GM19239 (cell line): ENCODE measurements around the gene GPR12.
"Not testable (repeated sequence)": the region's sequence is repeated elsewhere in the genome, so short reads cannot be mapped to it uniquely, and the experiment has no call there.

ENCODE experiments used
- DNase-seq: peaks from one replicate; pipeline ENCODE4 v3.0.0; 2011; ENCODE audit warnings: low spot score; ENCODE audit not compliant: insufficient read length
- FAIRE-seq: peaks from 2 replicates; lab custom pipeline; 2011; peaks lifted over from hg19 to GRCh38; lab: Jason Lieb, UNC

GPR12 gene

DNA sequence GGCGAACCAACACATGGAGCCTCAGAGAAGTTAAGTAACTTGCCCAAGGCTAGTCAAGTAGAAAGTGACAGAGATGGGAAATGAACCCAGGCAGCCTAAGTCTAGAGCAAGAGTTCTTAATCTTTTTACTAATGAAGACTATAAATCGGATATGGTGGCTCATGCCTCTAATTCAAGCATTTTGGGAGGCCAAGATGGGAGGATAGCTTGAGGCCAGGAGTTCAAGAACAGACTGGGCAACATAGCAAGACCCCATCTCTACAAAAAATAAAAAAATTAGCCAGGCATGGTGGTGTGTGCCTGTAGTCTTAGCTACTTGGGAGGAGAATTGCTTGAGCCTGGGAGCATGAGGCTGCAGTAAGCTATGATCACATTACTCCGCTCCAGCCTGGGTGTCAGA is 10.7 kb downstream of the GPR12 start:
- DNase-seq, result no peak
- no peak for FAIRE-seq

DNA sequence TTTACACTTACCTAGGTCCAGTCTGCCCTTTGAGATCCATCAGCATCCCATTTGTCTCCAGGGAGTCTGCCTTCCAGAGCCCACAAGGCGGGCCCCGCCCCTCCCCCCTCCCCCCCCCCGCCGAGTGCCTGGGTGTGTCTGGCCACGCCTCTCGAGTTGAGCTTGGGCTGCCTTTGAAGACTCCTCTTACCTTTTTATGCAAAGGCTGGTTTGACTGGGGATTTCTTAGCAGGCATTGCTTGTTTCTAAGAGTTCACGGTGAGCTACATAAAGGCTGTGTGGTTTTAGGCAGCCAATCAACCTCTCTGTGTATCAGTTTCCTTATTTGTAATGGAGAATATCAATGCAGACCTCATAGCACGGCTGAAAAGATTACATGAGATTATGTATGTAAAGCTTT is 11.3 kb downstream of the GPR12 start:
- no peak for DNase-seq
- no peak for FAIRE-seq

DNA sequence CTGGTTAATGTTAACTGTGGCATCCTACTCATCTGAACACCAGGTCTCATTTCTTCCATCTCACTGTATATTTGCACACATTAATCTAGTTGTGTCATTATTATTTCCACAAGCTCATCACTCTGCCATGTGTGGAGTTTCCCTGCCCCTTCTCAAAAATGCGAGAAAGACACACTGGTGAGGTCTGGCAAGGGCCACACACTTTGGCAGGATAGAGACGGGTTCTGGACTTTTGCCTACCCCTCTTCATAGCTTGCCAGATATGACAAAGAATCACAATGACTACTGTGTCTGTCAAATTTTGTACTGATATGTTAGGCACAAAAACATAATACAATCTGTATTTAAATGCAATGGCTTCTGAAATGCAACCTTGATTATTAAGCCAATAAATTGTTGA is 12.9 kb downstream of the GPR12 start:
- DNase-seq (no peak), FAIRE-seq (no peak)

GRCh38 chr13:26743971-26744370 is 16.6 kb downstream of the GPR12 start:
- DNase-seq, result no peak
- no peak for FAIRE-seq

DNA sequence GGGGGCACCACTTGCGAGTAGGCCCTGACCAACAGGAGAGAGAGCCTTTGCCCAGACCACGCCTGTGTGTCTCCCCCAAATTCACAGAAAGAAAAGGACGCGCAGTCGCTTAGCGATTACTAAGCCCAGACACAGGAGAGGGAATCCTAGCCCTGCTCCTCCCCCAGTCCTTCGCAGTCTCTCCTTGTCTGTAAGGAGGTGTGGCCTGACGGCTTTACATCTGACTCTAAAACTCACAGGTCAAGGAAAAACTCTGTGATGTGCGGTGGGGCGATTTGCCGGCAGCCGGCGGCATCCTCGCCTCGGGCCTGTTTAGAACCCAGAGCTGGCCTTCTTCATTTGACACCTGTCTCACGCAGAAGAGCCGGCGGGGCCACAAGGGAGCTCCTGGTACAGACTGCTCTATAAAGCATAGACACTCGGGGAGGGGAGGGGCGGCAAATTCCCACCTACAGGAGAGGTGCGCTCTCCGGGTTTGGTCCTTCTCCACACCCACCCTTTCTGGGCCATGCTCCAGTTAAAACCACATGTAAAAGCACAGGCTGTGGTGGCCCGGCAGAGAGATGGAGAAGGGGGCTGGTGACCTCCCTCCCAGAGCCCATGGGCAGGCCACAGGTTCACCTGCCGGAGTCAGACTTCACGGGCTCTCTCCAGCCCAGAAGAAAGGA is 17.8 kb downstream of the GPR12 start:
- no peak for FAIRE-seq
- DNase-seq, result no peak

DNA sequence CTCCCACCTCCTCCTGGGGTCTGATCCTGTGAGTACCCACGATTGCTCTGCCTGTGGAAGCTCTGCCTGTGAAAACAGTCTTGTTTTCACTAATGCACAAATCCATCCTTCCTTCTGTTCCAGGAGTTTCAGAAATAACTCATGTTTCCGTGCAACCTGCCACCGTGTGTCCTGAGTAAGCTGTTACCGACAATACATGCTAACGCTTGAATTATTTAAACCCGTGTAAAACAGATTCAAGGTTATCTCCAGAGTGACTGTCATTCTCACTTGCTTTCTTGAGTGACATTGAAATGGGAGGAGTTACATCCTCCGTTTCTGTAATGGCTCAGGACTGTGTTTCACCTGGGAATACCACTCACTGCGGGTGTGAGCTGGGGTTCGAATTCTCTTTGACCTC is 24.9 kb downstream of the GPR12 start:
- DNase-seq, result no peak
- FAIRE-seq, result no peak

- DNase-seq (no peak), FAIRE-seq (no peak)
Measured at GRCh38 chr13:26727633-26728032, 33.0 kb downstream of the GPR12 start.

DNA sequence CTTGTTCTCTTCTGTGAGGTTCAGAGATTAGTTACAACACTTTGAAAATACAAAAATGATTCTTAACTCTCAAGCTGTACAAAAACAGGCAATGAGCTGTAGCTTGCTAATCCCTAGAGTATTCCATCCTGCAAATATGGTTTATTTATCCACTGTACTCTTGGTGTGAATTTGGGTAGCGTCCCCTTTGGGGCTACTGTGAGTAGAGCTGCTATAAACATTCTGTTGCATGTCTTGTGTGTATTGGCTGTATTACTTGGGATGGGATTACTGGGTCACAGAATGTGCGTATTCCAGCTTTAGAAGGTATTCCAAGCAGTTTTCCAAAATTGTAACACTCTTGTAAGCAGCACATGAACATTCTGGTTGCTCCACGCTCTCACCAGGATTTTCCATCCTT is 33.5 kb downstream of the GPR12 start:
- FAIRE-seq (no peak), DNase-seq (no peak)

DNA sequence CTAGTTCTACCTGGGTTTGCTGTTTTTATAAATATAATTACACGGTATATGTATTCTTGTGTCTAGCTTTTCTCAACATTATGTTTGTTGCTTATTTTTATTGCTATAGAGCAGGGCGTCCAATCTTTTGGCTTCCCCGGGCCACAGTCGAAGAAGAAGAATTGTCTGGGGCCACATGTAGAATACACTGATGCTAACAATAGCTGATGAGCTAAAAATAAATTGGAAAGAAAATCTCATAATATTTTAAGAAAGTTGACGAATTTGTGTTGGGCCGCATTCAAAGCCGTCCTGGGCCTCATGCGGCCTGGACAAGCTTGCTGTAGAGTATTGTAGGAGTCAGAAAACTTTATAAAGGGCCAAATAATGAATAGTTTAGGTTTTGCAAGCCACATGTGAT is 33.9 kb downstream of the GPR12 start:
- no peak for FAIRE-seq

GRCh38 chr13:26723620-26724019 is 37.0 kb downstream of the GPR12 start:
- DNase-seq, FAIRE-seq: not testable (repeated sequence)

More for the DNA sequence above, 33.9 kb downstream of the GPR12 start:
- DNase-seq, result no peak

DNA sequence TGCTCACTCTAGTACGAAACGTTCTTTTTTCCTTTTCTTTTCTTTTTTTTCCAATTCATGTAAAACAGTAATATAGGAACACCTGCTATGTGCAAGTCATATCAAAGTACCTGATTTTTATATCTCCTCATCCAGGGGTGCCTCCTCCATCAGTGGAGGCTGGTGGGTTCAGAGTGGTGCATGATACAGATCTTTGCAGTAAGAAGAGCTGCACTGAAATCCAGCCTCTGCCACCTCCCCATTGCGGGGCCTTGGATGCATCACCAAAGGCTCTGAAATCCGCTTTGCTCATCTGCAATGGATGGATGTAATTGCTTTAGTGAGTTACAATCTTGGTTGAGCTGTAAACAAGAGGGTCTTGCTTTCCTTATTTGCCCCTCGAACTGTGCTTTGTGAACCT is 38.3 kb downstream of the GPR12 start:
- DNase-seq (no peak), FAIRE-seq (no peak)

GRCh38 chr13:26721251-26722121 is 39.1 kb downstream of the GPR12 start:
- peak; percentile 27 for DNase-seq
- no peak for FAIRE-seq

- no peak for FAIRE-seq
- no peak for DNase-seq
Measured at GRCh38 chr13:26719356-26719945, 41.1 kb downstream of the GPR12 start.

GRCh38 chr13:26718872-26719271 is 41.7 kb downstream of the GPR12 start:
- DNase-seq (no peak), FAIRE-seq (no peak)

DNA sequence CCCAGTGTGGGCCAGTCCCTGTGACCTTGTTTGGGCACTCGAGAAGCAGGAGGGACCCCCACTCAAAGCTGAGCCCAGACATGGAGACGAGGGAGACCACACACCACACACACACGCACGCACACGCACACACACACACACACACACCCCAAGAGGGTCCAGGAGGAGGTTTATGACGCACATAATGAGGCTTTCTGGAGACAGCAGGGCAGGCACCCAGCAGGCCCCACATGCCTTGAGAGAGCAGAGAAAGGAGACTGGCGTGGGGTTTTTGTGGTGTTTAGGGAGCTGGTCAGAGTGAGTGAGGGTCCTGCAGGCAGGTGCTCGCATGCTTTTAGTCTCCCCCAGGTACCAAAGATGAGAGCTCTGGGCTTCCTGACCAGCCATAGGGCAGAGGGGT is 42.4 kb downstream of the GPR12 start:
- DNase-seq (no peak), FAIRE-seq (no peak)

GRCh38 chr13:26716984-26717383 is 43.6 kb downstream of the GPR12 start:
- no peak for FAIRE-seq

GRCh38 chr13:26713341-26713740 is 47.2 kb downstream of the GPR12 start:
- FAIRE-seq, result no peak
- DNase-seq, result no peak

More at GRCh38 chr13:26716984-26717383, 43.6 kb downstream of the GPR12 start:
- no peak for DNase-seq

GRCh38 chr13:26711211-26711610 is 49.4 kb downstream of the GPR12 start:
- no peak for DNase-seq
- no peak for FAIRE-seq

- DNase-seq, result no peak
- FAIRE-seq, result no peak
Measured at GRCh38 chr13:26710166-26710565, 50.4 kb downstream of the GPR12 start.

DNA sequence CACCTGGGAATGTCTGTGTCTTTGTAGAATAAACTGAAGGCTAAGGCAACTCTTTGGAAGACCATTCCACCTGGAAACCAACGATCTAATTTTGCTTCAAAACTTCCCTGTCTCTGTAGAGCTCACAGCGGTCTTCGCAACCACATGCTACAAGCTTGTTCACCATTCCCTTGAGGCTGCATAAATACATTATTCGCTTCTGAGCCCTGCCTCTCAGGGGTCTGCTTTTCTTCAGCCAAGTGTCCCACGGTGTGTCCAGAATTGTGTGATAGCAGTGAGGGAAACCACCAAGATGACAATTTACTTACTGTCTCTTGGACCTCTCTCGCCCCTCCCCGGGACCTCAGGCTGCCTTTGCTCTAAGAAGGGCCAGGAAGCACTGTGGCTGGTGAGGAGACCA is 51.1 kb downstream of the GPR12 start:
- no peak for FAIRE-seq

GRCh38 chr13:26708007-26708297 is 52.6 kb downstream of the GPR12 start:
- no peak for DNase-seq
- no peak for FAIRE-seq

More for the DNA sequence above, 51.1 kb downstream of the GPR12 start:
- no peak for DNase-seq
